Subcutaneous adipose tissue (tissue), 4 donors: ENCODE data around the gene FLOT1. TPM values are rescaled to one million over a fixed set of nuclear protein-coding genes. Genes with fewer than 3 reads are reported as not detected.

Experiments used
- CTCF ChIP-seq: fragments of 450-650 bp; IDR thresholded peaks from one replicate; pipeline ENCODE4 v1.5.1; 2016; ENCODE audit warnings: low read depth, mild to moderate bottlenecking, control low read depth, antibody characterized with exemption, moderate library complexity
- total RNA-seq, 4 donors: library from RNA; depleted of rRNA; stranded (reverse); fragments of >200 nt; gene quantifications; one replicate each; pipeline ENCODE4 v1.1.0, GENCODE V29; 2016

Gene FLOT1
- total RNA-seq, 4 donors from 2014 or later: 66.8 to 121 (median 105) TPM

- no peak for TF ChIP-seq CTCF
These were observed 38.9 kb upstream of the FLOT1 start for GRCh38 chr6:30781395-30781742.

- TF ChIP-seq CTCF: no peak
These were observed 38.1 kb upstream of the FLOT1 start for GRCh38 chr6:30780642-30780920.

- no peak for TF ChIP-seq CTCF
These were observed 37.6 kb upstream of the FLOT1 start for GRCh38 chr6:30779850-30780641.

GRCh38 chr6:30778001-30778635, 35.6 kb upstream of the FLOT1 start:
- no peak for TF ChIP-seq CTCF

- TF ChIP-seq CTCF: no peak
These were observed 34.6 kb upstream of the FLOT1 start for GRCh38 chr6:30777155-30777485.

- TF ChIP-seq CTCF: no peak
These were observed 34.1 kb upstream of the FLOT1 start for GRCh38 chr6:30776390-30777154.

GRCh38 chr6:30775104-30775503, 32.6 kb upstream of the FLOT1 start:
- no peak for TF ChIP-seq CTCF
